Activated CD4-positive, alpha-beta T cell treated with anti-CD3 and anti-CD28 coated beads, Interleukin-2, amount 50 U/mL, for 1 hour (primary cell): Measurements from ENCODE around the gene NEK5.
"Not testable (repeated sequence)": the region's sequence is repeated elsewhere in the genome, so short reads cannot be mapped to it uniquely, and the experiment has no call there.

Experiments
- DNase-seq: peaks from one replicate; pipeline ENCODE4 v3.0.0-alpha.2; 2020

The NEK5 gene

DNA sequence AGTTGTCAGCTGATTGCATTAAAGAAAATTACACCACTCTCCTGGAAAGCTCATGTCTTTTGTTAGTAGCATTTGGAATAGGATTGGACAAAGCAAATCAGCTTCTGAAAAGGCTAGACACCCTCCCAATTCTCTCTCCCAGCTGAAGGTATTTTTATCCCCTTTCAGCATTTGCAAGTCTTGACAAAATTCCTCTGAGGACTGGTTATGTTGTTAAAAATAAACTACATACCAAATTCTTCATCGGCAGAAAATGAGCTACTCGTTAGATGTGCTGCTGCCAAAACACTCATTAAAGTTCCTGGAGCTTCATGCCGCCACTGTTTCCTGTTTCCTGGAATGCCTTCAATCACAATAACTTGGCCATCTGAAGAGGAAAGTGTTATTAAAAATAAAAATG is 67.3 kb downstream of the NEK5 start:
- DNase-seq = no peak

DNA sequence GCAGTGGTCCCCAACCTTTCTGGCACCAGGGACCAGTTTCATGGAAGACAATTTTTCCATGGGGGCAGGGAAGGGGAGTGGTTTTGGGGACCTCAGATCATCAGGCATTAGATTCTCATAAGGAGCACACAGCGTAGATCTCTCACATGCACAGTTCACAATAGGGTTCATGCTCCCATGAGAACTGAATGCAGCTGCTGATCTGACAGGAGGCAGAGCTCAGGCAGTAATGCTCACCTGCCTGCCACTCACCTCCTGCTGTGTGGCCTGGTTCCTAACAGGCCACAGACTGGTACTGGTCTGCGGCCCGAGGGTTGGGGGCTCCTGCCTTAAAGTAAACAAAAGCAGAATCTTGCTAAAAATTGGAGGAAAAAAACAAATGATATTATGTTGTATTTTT is 67.8 kb downstream of the NEK5 start:
- DNase-seq = not testable (repeated sequence)

DNA sequence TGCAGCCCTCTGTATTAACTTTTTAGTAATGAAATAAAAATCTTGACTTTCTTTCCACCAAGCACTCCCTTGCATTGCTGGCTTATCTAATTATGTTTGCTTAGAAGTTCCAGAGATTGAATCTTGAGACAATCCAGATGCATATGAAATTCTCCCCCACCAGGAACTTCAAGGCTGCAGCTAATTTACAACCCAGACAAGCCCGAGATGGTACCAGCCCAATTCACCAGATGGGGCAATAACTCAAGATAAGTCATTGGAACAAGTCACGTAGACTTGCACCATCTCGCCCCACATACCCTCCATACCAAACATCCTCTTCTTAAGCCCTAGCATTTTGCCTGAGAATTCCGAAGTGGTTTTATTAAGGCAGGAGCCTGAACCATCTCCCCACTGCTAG is 75.4 kb downstream of the NEK5 start:
- no peak for DNase-seq

DNA sequence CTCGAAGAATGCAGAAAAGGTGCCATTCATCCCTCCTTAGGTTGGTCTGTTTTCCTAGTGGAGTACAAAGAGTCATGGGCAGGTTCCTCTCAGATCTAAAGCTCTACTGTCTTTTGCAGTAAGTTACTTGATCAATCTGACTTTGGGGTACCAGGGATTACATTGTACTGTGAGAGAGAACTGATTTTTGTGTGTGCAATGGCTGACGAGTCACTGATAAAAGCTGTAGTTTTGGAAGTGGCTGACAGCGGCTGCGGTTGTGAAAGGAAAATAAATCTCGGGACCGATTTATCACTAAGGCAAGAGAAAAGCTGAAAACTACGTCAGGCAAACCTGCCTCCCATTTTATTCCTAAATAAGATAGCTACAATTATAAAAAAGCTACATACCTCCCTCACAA is 77.5 kb downstream of the NEK5 start:
- no peak for DNase-seq

DNA sequence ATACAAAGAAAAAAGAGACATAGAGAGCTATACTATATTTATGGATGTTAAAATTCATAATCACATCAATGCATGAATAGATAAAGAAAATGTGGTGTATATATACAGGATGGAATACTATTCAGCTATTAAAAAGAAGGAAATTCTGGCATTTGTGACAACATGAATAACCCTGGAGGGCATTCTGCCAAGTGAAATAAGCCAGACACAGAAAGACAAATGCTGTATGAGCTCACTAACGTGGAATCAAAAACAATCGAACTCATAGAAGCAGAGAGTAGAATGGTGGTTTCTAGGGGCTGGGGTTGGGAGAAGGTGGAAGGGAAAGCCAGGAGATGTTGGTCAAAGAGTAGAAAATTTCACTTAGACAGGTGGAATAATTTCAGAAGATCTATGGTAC is 80.4 kb downstream of the NEK5 start:
- DNase-seq = no peak

DNA sequence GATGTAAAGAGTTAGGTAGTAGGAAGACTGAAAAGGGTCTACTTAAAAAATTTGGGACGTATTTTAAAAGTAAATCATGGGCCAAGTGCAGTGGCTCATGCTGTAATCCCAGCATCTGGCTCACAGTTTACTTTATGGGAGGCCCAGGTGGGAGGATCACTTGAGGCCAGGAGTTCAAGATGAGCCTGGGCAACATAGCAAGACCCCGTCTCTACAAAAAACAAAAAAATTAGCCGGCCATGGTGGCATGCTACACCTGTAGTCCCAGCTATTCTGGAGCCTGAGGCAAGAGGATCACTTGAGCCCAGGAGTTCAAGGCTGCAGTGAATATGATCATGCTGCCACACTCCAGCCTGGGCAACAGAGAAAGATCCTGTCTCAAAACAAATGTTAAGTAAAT is 81.4 kb downstream of the NEK5 start:
- DNase-seq = no peak

DNA sequence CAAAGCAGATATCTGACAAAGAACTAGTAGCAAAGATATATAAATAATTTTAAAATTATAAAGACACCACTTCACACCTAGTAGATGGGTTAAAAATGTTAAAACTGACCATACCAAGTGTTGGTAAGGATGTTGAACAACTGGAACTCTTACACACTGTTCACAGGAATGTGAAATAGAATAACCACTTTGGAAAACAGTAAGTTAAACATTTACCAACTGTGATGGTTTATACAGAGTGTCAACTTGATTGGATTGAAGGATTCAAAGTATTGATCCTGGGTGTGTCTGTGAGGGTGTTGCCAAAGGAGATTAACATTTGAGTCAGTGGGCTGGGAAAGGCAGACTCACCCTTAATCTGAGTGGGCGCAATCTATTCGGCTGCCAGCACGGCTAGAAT is 85.2 kb downstream of the NEK5 start:
- no peak for DNase-seq

DNA sequence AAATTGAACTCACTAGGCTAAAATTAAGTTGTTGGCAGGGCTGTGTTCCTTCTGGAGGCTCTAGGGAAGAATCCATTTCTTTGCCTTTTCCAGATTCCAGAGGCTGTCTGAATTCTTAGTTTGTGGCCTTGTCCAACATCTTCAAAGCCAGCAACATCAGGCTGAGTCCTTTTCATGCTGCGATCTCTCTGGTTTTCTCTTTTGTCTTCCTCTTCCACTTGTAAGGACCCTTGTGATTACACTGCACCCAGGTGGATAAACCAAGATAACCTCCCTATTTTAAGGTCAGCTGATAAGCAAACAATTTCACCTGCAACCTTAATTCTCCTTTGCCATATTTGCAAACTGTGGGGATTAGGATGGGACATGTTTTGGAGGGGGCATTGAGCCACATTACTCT is 92.8 kb downstream of the NEK5 start:
- no peak for DNase-seq

DNA sequence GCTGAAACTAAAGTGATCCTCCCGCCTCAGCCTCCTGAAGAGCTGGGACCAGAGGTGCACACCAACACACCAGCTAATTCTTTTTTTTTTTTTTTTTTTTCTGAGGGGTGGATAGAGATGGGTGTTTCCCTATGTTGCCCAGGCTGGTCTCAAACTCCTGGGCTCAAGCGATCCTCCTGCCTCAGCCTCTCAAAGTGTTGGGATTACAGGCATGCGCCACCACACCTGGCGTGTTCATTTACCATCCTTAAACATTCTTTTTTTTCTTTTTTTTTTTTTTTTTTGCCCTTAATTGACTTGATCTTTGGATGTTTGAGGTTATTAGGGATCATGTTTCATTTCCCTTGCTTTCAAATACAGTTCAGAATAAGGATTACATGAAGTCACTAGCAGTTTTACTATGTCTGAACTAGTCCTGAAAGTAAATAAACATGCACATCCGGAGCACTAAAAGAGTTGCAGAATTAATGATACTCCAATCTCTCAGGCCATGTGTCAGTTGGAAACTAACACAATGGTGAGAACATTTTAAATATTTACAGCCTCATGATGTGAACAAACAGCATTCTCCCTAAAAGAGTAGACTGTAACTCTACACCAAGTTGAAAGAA is 94.2 kb downstream of the NEK5 start:
- DNase-seq = no peak

DNA sequence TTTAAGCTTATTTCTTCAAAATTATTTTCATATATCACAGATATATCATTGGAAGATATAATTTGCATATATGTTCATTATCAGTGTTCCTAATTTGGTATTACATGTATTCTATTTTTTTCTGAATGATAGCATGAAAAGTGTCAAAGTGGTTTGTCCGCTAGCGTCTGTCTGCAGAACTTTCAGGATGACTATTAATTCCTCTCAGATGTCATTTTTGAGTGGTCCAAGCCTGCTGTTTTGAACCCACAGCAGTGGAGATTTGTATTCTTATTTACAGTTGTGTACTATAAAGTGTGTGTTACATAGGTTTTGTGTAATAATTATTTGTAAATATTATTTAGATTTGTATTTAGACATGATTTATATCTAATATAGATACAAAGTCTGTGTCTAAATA is 95.8 kb downstream of the NEK5 start:
- no peak for DNase-seq

DNA sequence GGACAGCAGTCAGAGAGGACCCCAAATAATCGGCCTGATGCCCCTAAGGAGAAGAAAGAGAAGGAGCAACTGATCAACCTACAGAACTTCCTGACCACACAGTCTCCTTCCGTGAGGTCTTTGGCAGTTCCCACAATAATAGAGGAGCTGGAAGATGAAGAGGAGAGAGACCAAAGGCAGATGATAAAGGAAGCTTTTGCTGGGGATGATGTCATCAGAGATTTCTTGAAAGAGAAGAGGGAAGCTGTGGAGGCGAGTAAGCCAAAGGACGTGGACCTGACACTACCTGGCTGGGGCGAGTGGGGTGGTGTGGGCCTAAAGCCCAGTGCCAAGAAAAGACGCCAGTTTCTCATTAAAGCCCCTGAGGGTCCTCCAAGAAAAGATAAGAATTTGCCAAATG is 98.5 kb downstream of the NEK5 start:
- DNase-seq = not testable (repeated sequence)

DNA sequence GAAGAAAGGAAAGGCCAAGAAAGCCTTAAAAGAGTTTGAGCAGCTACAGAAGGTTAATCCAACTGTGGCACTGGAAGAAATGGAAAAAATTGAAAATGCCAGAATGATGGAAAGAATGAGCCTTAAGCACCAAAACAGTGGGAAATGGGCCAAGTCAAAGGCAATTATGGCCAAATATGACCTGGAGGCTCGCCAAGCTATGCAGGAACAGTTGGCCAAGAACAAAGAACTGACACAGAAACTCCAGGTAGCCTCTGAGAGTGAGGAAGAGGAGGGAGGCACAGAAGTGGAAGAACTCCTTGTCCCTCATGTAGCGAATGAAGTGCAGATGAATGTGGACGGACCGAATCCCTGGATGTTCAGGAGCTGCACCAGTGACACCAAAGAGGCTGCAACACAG is 99.3 kb downstream of the NEK5 start:
- no peak for DNase-seq

DNA sequence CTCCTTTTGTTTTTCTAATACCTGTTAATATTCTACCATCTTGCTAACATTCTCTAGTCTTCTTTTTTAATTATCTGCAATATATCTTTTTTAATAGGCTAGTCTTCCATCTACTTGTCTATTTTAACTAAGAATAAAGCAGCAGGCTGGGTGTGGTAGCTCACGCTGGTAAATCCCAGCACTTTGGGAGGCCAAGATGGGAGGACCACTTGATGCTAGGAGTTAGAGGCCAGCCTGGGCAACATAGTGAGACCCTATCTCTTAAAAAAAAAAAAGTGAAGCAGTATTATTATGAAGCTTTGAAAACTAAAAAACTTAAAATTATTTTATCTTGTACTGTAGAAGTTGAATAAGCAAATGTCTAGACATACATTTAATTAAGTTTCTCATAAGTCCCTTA is 101.0 kb downstream of the NEK5 start:
- DNase-seq = no peak

DNA sequence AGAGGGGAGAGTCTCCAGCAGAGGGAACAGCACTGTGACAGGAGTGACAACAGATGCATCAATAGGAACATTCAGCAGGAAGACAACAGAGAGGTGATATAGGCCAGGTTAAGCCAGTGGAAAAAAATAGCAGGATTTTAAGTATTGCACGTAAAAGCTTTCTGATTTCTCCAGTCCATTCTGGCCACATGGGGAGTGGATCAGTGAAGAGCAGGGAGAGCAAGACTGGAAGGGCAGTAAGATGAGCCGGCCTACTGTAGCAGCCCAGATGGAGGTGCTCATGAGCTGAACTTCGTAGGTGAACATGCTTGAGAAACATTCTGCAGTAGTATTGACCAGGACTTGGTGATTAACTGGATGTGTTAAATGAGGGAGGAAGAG is 102.6 kb downstream of the NEK5 start:
- no peak for DNase-seq

DNA sequence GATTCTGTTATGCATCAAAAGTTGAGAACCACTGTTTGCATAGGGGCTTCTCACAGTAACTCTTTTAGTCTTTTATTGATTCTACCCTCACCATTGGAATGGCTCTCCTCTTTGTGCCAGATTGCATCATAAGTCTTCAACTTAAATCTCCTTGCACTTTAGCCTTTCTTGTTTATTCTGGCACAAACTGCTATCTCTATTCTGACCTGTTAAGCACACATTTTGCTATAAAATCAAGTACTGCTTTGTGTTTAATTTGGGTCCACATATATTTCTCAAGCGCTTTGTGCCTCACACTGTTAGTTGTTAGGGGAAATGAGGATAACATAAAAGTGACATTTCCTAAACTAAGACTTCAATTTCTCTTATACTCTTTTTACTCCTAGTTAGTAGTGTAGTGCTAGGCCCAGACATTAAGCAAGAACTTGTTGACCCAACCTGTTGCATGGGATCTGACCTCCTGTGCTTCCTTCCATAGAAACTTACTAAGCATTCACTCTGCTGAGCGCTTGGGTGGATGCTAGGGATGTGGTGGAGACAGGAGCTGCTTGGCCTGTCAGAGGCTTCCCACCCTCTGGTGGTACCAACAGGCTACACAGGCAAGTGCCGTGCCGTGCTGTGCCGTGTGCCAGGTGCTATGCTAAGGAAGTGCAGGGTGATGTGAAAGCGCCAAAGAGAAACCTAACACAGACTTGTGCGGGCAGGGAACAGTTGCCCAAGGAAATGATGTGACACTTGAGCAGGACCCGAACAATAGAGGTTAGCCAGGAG is 103.2 kb downstream of the NEK5 start:
- no peak for DNase-seq

DNA sequence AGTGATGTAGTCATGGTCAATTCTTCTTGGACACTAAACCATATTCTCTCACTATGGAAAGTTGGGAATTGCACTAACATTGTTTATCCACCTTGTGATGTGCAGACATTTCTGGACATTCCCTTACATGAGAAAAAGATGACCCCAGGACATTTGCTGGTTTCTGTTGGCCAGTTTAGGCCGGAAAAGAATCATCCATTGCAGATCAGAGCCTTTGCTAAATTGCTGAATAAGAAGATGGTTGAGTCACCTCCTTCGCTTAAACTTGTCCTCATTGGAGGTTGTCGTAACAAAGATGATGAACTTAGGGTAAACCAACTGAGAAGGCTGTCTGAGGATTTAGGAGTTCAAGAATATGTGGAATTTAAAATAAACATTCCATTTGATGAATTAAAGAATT is 104.4 kb downstream of the NEK5 start, which contains the start of gene UTP14C:
TSS of gene UTP14C (plus strand) at position 211 of the 400 bp plus-strand sequence. CDS start 4,114 bp downstream, outside the sequence.
- no peak for DNase-seq

DNA sequence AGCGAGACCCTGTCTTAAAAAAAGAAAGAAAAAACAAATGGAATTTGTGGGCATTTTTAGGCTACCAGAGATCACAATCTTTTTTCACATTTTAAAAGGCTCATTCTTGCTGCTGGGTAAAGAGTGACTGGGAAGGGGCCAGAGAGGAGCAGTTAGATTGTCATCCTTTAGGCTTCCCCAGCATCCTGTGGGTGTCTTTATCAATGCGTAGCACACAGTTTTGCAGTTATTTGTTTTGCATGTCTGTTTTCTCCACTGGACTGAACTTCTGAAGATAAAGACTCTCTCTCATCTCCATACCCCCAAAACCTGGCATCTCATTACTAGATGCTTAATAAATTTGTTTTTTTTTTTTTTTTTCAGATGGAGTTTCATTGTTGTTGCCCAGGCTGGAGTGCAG is 106.5 kb downstream of the NEK5 start:
- DNase-seq = no peak

DNA sequence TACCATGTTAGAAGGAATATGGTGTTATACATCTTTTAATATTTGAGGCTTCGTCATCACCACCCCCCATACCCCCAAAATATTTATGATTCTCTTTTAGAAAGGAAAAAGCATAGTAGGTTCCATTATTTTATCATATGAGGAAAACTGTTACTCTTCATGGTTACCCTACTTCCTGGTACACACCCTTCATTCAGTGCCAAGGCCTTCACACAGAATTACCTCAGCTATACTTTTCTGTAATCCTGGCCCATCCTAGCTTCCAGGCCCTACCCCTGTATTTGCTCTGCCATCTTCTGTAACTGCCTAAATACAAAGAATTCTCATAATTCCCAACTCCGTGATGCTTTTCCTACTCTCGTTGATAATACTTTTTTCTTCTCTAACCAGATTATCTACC is 108.7 kb downstream of the NEK5 start:
- DNase-seq = no peak

DNA sequence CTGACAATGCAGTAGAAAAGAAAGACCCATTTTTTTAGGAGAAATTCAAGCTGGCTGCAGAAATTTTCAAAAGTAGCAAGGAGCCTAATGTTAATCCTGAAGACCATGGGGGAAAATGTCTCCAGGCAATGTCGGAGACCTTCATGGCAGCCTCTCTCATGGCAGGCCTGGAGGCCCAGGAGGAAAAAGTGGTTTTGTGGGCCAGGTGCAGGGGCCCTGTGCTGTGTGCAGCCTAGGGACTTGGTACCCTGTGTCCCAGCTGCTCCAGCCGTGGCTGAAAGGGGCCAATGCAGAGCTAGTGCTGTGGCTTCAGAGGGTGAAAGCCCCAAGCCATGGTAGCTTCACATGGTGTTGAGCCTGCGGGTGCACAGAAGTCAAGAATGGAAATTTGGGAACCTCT is 112.6 kb downstream of the NEK5 start:
- no peak for DNase-seq

DNA sequence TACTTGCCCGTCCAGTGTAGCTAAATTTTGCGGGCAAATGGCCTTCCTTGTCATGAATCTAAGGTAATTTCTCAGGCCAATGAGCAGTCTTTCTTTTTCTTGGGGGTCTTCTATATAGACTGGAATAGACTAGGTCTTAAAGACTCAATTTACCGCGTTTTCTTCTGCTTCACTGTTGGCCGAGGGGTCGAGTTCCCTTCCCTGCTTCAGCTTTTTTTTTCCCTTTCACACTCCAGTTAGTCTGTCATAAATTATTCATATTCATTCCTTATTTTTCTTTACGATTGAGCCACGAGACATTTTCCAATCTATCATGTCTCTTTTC is 116.4 kb downstream of the NEK5 start:
- no peak for DNase-seq

DNA sequence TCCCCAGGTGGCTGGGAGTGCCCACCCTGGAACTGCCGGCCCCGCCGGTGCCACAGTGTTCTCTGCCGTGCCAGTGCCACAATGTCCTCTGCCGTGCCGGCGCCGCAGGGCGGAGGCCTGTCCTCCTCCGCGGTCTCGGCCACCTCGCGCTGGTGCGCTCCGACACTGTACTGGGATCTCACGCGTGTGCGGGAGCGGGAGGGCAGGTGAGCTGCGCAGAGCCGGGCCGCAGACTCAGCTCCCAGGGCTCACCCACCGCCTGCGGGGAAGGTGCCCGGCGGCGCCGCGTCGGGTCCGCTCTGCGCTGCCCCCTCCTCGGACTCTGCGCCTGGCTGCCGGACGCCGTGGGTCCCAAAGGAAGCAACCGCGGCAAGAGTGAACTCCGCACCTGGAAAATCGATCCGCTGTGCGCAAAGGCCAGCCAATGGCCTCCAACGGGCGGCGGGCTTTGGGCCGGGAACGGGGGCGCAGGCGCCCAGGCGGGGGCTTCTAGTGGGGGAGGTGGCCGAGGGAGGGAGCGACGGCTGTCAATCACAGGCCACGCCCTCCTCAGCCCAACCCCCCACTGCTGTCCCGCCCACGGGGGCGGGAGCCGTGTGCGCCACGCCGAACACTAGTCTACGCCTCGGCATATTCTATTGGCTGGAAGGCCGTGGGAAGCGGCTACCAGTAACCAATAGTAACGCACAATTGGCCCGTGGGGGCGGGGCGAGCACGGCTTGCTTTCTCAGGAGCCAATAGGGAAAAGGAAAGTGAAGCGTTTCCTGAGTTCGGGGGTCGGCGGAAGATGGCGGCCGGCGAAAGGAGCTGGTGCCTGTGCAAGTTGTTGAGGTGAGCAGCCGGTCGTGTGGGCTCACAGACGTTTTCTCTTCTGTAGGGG is 117.0 kb downstream of the NEK5 start, which contains the start of gene ALG11:
TSS of gene ALG11 (plus strand) at position 767 of the 880 bp plus-strand sequence. CDS start at position 788, 21 bp downstream.
- peak; percentile 100 for DNase-seq

DNA sequence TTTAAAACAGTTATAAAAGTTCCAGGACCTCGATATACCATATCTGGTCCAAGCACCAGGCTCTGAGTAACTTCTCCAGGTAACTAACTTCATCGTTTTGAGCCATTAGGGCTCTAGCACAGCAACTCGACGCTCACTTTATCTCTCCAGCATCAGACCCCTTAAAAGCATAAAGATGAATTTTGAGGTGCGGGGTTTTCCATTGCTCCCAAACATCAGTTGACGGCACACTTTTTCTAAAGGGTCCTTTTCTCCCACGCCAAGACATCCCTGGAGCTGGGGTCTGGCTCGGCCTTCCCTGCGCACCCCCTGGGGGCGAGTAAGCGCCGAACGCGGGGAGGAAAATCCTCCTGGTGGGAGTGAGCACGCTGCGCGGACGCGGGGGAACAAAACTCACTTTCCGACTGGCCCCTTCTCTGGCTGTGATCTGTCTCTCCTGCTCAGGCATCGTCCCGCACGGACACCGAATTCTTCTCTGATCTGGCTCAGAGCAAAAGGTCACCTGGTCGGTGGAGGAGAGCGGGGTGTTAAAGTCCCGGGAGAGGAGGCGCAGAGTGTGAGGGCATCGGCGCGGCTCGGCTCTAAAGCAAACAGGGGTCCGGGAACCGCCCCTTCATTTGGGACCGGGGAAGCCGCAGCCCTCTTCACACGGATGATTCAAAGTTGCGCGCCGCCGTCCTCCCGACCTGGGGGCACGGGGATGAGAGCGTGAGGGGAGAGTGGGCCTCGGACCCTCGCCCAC is 117.8 kb downstream of the NEK5 start, which contains the start of gene ATP7B:
TSS of gene ATP7B (minus strand) at position 561 of the 742 bp plus-strand sequence. CDS start at position 448, 113 bp downstream.
- DNase-seq = peak; percentile 6

DNA sequence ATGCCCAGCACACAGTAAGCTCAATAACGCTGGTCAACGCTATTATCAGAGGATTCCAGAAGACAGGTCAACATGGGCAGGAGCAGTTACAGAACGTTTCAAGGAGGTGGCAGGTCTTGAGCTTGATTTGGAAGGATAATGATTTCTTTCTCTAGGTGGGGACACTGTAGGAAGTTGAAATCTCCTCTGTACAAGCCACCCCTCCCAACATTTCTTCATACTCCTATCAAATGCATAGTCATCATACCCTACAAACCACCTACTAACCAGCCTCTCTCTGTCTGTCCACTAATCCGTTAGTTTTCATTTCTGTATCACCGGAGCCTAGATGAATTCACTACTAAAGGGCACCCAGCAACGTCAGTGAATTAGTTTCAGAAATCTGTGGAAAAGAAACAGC is 118.9 kb downstream of the NEK5 start:
- no peak for DNase-seq
